Neural cell (in vitro differentiated cells): ENCODE data around the gene MRPL23.

Experiments used
- CTCF ChIP-seq: fragments of 450-650 bp; IDR thresholded peaks from 2 replicates; pipeline ENCODE4 v1.5.1; 2014; ENCODE audit warnings: antibody characterized with exemption, mild to moderate bottlenecking, moderate library complexity; ENCODE audit not compliant: poor library complexity, severe bottlenecking
- EP300 ChIP-seq: fragments of 450-650 bp; conservative IDR thresholded peaks from 2 replicates; pipeline ENCODE4 v1.6.1; 2014; ENCODE audit warnings: antibody characterized with exemption, mild to moderate bottlenecking, moderate library complexity; ENCODE audit not compliant: poor library complexity, severe bottlenecking
- EZH2 ChIP-seq: fragments of 200-600, 300-800 bp; shearing (Covaris generic), sonication (generic); IDR thresholded peaks from 2 replicates; pipeline ENCODE4 v1.6.1; 2014; ENCODE audit warnings: antibody characterized with exemption, low read length, borderline replicate concordance, mild to moderate bottlenecking; ENCODE audit not compliant: insufficient read depth, poor library complexity, severe bottlenecking
- MXI1 ChIP-seq: fragments of 450-650 bp; conservative IDR thresholded peaks from 2 replicates; pipeline ENCODE4 v1.6.1; 2014; ENCODE audit warnings: antibody characterized with exemption, mild to moderate bottlenecking; ENCODE audit not compliant: poor library complexity, severe bottlenecking
- POLR2AphosphoS5 ChIP-seq: IDR thresholded peaks from 2 replicates; pipeline ENCODE4 v1.6.1; 2012
- RAD21 ChIP-seq: fragments of 450-650 bp; conservative IDR thresholded peaks from 2 replicates; pipeline ENCODE4 v1.6.1; 2014; ENCODE audit warnings: antibody characterized with exemption, mild to moderate bottlenecking, moderate library complexity
- REST ChIP-seq: IDR thresholded peaks from 2 replicates; pipeline ENCODE4 v1.6.1; 2012; ENCODE audit warnings: borderline replicate concordance
- SMC3 ChIP-seq: fragments of 450-650 bp; conservative IDR thresholded peaks from 2 replicates; pipeline ENCODE4 v1.6.1; 2014; ENCODE audit warnings: antibody characterized with exemption, mild to moderate bottlenecking, moderate library complexity; ENCODE audit not compliant: poor library complexity
- TAF1 ChIP-seq: IDR thresholded peaks from 2 replicates; pipeline ENCODE4 v1.6.1; 2012; ENCODE audit warnings: low read depth

GRCh38 chr11:1927026-1927847 is 19.9 kb upstream of the MRPL23 start:
- TF ChIP-seq CTCF = no peak
- no peak for TF ChIP-seq RAD21
- no peak for TF ChIP-seq SMC3
- TF ChIP-seq REST = no peak
- no peak for TF ChIP-seq POLR2AphosphoS5
- no peak for TF ChIP-seq EZH2
- no peak for TF ChIP-seq EP300
- no peak for TF ChIP-seq TAF1
- no peak for TF ChIP-seq MXI1
